Dermis microvascular lymphatic vessel endothelial cell (primary cell): ENCODE measurements around the gene PSME3IP1. TPM values are rescaled to one million over a fixed set of nuclear protein-coding genes. Genes with fewer than 3 reads are reported as not detected.

ENCODE experiments used
- DNase-seq, 2 donors: peaks; one replicate each; pipeline versions ENCODE4 v3.0.0 to v3.0.0-alpha.2; 2010; ENCODE audit warnings: low read depth in 2 of 2
- total RNA-seq: library from RNA; depleted of rRNA; stranded (reverse); fragments of >200 nt; gene quantifications from 2 replicates; pipeline ENCODE4 v1.2.1, GENCODE V29; 2014

Gene PSME3IP1
- total RNA-seq, 1 donor from 2014 or later = 50.8 TPM

DNA sequence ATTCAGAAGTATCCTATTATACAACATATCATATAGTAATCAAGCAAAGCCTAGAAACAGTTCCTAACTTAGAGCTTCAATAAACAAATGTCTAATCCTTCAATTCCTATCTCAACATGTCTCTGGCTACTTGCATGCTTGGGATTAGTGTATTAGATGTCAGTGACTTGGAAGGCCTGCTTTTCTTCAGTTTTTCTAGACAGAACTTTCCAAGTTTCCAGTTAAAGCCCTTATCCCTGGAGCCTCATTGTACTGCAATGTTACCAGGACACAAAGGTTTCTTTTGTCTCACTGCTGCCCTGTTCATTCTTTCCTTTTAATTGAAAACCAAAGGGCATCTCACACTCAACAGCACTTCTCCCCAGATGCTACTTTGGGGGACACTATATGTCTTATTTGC is 16.5 kb downstream of the PSME3IP1 start:
- DNase-seq = no peak

DNA sequence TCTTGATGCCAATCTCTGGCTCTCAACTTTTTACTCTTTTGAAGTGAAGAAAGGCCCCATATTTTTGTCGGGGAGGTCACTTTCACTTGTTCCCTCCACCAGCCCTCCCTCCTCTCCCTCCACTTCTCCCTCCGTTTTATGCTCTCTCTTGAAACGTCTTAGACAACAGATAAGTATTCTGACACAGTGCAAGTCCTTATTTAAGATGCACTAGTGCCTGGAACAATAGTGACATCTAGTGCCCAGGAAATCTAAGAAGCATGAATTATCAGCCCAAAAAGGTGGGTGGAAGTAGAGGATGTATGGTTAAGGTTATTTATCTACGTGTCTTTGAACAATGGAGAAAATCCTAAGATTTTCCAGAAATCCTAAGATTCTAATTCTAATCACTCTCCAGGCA is 17.9 kb downstream of the PSME3IP1 start:
- peak; percentile 51 to 84 for DNase-seq

DNA sequence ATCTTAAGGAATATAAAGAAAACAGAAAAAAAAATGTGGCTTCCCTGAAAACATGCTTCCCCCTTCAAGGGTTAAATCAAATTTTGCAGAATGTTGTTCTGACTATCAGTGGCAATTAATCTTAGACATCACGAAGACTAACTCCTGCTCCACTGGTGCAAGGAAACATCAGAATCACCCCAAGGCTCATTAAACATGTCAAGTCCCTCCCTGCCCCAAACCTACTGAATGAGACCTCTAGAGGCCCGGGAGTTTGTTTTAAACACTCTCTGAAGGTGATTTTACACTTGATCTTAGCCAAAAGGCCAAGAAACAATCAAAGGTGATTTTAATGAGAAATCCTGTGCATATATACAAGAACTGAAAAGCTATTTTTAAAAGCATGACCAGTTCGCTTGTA is 18.3 kb downstream of the PSME3IP1 start:
- DNase-seq = no peak

DNA sequence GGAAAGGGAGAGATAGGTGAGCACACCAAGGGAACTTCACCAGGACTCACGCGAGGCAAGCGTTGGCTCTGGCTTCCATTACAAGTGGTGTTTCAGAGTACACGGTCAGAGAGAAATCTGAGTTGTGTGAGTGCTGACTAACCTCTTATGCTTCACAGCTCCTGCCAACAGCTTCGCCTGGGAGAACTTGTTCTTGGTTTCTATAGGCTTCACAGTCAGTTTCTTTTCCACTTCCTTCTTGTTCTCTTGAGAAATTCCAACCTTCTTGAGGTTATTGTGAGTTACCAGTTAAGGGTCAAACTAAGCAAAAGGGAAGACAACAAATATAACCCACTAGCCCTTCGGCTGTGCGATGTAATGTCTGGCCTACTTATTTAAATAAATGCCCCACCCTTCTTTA is 18.9 kb downstream of the PSME3IP1 start:
- DNase-seq = no peak

DNA sequence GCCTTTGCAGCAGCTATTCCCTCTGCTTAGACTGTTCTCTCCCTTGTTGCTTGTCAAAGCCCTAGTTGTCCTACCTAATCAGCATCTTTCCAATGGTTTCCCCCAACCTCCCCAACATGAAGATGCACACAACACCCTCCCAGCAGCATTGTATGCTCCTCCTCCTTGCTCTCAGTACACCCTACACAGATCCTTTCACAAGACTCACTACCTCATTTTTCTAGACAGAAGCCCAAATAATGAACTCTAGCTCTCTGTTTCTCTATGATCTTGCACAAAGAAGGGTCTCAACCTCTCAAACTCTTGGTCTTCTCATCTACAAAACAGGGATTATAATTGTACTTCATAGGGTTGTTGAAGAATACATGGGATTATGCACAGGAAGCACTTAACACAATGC is 19.4 kb downstream of the PSME3IP1 start:
- no peak for DNase-seq

DNA sequence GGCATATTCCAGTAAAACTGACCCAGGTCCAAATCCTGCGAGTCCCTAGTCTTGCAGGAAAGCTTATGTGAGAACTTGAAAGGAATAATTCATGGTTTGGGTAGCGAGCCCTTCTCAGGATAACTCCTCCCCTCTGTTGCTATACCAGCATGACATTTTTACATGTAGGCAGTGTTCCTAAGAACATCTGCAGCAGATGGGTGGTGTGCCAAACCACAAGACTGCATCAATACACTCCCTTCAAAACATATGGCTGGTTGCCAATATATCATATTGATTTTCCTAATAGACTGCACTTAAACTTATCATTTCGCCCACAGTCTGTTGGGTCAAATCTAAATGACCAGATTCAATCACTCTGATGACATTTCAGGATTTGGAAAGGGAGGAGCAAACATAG is 19.9 kb downstream of the PSME3IP1 start:
- DNase-seq = no peak

DNA sequence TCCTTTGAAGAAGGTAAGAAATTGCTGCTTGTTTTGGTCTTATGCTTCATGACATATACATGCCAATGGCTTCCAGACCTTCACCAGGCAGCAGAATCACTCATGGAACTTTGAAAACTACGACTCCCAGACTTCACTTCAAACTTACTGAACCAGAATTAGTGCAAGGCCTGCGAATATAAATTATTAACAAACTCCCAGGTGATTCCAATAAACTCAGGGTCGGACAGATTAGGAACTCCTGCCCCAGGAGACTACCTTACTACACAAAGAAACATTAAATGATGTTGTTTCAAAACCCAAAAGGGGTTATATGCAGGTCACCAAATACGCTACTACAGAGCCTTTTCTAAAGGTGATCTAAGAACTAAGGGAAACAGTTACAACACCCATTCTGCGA is 20.4 kb downstream of the PSME3IP1 start:
- DNase-seq = no peak

DNA sequence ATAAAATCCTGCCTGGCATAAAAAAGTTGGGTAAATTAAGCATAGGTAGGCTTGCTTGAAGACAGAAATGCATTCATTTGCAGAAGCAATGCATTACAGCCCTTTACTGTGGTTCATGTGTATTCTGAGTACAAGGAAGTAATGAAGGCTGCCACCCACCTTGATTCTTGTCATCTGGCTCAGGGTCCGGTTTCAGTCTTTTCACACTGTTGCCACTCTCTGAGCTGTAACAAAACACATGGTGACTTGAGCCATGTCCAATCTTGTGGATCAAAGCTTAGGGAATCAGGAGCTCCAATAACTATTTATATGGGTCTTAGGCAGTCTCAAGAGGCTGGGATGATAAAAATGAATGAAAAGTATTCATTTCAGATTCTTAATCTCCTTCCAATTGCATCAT is 22.0 kb downstream of the PSME3IP1 start:
- DNase-seq = no peak

DNA sequence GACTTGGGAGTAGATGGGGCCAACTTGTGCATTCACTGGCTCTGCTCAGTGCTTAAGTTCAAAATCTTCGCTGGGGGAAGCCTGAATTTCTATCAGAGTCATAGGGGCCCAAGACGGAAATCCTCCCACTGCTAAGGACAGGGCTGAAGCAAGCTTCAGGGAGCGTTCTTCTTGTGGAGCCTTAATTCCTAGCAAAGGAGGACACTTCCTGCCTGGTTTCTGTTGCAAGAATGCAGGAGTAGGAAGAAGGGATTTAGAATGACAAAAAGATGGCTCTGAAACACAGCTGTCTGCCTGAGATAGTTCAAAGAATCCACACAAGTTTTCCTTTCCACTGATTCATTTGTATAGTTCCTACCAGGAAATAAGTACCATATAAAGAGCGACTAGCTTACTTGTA is 26.4 kb downstream of the PSME3IP1 start:
- no peak for DNase-seq

DNA sequence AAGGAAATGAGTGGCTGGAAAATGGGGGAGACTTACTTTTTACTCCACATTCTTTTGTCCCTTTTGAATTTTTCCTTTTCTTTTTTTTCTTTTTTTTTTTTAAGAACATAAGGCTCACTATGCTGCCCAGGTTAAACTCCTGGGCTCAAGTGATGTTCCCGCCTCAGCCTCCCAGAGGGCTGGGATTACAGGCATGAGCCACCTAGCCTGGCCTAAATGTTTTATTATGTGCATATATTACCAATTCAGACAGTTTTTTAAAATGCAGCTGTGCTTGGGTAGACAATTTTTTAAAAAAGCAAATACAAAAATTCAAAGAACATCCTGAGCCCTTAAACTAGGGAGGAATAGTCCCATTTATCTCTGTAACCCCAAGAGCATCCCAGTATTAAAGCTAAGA is 28.3 kb downstream of the PSME3IP1 start:
- DNase-seq = no peak

DNA sequence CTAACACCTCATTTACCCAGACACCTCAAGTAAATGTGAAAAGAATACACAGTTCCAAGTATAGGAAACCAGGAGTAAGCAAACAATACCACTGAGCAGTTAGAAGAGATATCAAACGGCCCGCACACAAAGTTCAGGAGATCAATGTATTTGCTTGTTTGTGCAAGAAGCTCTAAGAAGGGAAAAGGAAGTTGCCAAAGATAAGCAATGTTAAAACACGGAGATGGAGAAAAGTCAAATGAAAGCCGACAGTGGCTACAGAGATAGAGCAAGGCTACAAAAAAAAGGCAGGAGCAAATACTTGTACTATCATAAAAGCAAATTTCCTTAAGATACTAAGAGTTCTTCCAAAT is 29.5 kb downstream of the PSME3IP1 start:
- peak in 1 of 2 donors; percentile 17 for DNase-seq

DNA sequence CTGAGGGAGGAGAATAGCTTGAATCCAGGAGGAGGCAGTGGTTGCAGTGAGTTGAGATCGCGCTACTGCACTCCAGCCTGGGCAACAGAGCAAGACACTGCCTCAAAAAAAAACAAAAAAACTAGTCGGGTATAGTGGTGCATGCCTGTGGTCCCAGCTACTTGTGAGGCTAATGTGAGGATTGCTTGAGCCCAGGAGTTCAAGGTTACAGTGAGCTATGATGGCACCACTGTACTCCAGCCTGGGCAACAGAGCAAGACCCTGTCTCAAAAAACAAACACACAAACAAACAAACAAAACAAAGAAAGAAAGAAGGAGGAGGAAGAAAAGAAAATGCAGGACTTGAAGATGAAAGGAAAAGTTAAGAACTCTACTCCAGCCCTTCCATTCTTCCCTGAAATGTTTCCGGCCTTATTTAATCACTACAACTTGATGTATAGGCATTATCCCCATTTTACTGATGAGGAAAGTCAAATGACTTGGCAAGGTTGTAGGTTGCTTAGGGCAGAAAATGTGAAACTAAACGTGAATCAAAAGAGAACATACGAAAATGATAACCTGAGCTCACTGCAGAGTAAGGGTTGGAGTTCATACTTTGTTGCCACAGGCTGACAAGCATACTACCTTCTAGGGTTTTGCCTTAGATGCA is 30.0 kb downstream of the PSME3IP1 start:
- DNase-seq = no peak

DNA sequence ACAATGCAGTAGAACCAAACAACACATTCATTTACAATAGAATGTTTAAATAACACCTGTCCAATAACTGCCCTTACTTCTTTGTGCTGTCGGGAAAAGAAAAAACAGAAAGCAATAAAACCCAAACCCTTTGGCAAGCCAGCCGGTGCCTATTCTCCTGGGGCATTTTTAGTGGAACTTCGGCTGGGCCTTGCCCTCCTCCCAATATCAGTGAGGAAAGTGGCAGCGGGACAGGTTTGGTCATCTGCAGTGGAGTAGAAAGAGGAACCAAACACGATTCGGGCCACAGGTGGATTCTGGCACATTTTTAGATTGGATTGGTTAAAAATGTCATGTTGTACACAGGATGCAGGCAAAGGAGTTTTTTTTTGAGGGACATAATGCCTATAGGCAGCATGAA is 32.0 kb downstream of the PSME3IP1 start:
- no peak for DNase-seq

DNA sequence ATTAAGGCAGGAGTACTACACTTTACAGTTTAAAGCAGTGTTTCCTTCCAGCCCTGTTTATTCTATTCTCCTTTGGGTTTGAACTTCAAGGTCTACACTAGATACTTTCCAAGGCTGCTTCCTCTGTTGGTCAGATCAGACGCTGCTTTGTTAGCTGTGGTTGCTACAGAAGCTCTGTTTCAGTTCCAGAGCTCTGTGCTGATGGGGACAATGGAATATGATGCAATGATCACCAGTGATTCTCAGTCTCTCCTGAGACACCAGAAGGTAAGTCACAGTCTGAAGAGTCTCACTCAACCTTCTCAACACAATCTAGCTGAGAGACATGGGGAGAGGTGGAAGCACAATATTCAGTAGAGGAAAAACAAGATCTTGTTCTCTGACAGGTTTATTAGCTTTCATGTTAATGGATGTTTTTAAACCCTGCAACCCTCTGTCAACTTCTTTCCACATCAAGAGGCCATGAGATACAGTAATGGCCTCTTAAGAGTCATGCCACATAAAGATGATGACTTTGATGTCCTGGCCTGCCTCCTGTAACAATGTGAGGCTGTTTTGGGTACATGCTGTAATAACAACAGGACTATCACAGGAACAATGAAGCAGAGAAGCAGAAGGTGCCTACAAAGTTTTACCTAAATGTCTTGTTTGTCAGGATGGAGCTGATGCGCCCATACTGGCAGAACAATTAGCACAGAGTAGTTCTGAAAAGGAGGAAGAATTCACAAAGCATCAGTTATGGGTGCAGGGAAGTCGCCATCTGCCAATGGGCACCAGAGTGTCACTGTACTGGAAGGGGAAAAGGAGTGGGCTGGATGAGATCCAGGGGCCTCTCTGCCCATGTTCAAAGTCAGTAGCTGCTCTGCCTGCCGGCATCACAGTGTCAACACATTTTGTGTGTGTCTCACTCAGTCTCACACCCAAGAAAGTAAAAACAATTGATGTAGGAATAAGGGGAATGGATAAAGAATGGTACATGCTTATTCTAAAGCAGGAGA is 33.4 kb downstream of the PSME3IP1 start:
- no peak for DNase-seq

DNA sequence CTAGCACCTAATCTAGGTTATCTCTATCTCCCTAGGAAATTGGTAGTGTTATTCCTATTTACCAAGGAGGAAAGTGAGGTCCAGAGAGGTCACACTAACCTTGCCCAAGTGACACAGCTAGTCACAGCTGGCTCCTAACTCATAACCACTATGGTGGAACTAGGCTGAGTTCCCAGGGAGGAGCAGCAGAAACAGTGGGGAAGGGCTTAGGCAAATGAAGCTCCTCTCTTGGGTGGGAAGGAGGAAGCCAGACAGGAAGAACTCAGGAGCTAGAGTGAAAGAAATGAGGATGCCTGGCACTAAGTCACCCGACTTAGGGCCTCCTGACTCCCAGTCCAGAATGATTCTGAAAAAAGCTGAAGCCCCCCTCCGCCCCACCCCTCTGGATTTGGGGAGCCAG is 34.5 kb downstream of the PSME3IP1 start:
- no peak for DNase-seq

DNA sequence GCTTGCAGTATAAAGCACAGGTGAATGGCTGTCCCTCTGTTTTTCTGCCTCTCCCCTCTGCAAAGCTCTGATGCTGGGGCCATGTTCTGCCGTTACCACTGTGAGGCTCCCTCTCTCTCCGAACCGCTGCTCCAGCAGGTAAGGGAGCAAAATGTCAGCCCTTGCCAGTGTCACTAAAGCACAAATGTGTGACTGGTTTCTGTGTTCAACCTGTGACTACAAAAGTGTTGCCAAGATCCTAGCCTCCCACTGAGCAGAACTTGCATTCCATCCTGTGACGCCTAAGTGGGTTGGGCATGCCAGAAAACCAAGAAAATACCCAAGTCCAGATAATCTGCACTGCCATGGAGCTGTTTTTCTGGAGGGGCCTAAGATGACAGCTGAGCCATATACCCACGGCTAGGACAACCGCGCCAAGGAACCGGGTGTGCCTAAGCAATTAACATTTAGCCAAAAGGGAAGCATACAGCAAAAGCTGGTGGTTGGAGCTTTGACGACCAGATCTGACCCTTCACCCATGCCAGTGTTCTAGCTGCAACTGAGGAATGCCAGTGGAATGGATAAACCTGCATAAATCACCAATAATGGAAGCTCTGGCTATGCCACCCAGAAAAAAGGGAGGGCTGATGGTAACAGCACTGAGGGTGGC is 35.0 kb downstream of the PSME3IP1 start:
- DNase-seq = no peak

DNA sequence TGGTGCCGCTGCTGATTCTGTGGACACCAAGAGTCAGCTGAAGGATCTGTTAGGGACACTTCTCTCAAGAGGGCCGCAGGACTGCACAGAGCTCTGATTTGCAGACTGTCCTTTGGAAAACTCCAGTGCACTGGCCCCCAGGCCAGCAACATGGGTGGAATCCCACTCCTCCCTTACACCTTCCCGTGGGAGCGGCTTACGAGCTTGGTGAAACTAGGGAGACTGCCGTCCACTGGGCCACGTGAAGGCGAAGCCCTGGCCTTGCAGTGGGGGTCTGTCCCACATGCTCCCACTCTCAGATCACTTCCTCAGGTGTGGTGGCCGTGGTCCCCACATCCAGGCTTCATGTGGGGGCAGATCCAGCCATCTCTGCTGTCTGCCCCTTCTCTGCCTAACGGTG is 36.4 kb downstream of the PSME3IP1 start:
- DNase-seq = no peak

DNA sequence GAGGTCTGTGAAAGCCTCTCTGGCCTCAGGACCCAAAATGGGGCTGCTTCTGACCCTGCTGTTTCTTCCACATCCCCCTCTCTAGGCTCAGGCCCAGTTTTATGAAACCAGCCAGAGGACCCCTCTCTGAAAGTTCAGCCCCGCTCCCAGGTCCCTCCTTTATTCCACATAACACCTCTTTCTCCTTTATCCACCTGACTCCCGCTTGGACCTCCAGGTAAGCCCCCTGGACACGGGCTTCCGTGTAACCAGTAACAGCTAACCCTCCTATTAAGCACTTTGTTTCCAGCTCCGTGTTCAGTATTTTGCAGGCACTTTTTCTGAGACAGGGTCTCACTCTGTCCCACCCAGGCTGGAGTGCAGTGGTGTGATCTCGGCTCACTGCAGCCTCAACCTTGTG is 37.4 kb downstream of the PSME3IP1 start:
- DNase-seq = no peak

DNA sequence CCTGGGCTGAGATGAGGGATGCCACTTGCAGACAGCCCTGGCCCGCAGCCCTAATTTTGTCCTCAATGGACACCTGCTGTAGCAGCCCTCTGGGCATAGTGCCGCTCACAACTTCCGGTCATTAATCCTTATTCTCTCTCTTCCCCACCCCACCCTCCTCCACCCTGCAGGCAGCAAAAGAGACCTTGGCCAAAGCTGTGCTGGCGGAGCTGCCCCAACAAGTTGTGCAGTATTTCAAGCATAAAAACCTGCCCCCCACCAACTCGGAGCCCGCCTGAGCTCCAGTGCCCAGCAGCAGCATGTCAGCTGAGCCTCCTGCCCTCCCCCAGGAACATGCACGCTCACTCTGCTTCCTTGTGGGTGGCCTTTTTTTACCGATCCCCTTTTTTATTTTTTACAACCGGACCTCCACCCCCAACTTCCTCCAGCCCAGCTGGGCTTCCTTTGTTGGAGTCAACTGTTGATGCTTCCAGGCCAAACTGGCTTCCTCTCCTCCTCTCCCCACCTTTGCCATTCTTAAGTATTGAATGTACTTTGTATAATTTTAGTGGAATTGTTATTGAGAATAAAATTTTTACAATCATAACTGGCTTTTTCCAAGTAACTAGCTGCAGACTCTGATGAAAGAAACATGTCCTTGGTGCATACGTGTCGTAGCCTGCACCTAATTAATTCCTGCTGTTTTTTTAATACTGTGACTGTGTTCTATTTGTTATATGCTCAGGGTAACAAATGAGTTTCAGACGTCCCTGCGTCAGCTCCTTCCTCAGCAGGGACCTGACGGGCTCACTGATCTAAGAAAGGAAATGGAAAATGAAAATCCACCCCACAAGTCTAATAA is 38.2 kb downstream of the PSME3IP1 start:
- peak; percentile 18 to 67 for DNase-seq

DNA sequence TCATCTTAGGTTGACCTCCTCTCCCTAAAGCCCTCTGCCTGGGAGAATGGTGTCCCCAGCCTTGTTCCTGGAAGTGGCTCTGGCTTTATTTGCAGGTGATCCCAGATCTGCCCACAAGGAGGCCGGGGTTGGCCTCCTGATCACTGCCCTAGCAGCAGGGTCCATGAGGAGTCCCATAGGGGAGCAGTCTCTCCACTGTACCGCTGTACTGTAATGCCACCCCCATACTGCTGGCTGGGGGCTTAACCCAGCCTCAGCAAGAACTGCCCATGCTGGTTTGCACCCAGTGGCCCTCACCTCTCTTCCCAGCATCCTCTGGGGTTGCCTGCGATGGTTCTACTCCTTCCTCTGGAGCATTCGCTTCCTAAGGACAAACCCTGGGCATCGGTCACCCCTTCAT is 39.1 kb downstream of the PSME3IP1 start:
- DNase-seq = no peak

DNA sequence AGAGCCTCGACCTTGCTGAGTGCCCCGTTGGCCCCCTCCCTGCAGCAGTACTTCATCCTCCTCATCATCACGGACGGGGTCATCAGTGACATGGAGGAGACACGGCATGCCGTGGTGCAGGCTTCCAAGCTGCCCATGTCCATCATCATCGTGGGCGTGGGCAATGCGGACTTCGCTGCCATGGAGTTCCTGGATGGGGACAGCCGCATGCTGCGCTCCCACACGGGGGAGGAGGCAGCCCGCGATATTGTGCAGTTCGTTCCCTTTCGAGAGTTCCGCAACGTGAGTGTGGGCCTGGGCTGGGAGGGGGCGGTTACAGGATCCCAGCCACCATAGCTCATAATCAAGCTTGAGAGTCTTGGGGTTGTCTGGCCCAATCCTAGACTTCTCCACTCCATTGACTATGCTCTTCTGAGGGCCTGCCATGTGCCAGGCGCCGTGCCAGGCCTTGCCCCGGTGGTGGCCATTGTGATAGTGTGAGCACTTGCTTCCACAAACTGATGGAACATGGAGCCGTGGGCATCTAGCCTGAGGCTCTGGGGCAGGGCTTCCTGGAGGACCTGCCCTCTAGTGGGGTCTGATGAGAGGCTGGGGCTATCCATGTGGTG is 39.7 kb downstream of the PSME3IP1 start:
- DNase-seq = no peak
